Spinal cord (tissue), 10 donors: ENCODE data around the gene SPDL1. TPM values are rescaled to one million over a fixed set of nuclear protein-coding genes. Genes with fewer than 3 reads are reported as not detected.

Source experiments
- DNase-seq, 6 donors: peaks; one replicate each; pipeline versions ENCODE4 v3.0.0 to v3.0.0-alpha.2; 2013 to 2015; ENCODE audit warnings: low spot score in 6 of 6, low read depth in 4 of 6
- H3K27ac ChIP-seq: one replicate; pipeline ENCODE4 v1.5.1; 2013; ENCODE audit warnings: low read depth, low read length, control low read depth
- H3K27me3 ChIP-seq: one replicate; pipeline ENCODE4 v1.6.1; 2013; ENCODE audit warnings: low read length; ENCODE audit not compliant: control insufficient read depth, insufficient read depth
- H3K36me3 ChIP-seq: one replicate; pipeline ENCODE4 v1.6.1; 2013; ENCODE audit warnings: low read length; ENCODE audit not compliant: control insufficient read depth, insufficient read depth
- H3K4me1 ChIP-seq: one replicate; pipeline ENCODE4 v1.6.1; 2013; ENCODE audit warnings: low read length; ENCODE audit not compliant: control insufficient read depth, insufficient read depth
- H3K4me3 ChIP-seq: one replicate; pipeline ENCODE4 v1.5.1; 2013; ENCODE audit warnings: low read depth, low read length, control low read depth
- H3K9me3 ChIP-seq: one replicate; pipeline ENCODE4 v1.6.1; 2013; ENCODE audit warnings: low read length; ENCODE audit not compliant: control insufficient read depth, insufficient read depth
- WGBS: methylation state at CpG from one replicate; pipeline ENCODE4 v1.1.5; 2013; ENCODE audit warnings: missing lambda C conversion rate; ENCODE audit not compliant: insufficient coverage; 5-methylcytosine and 5-hydroxymethylcytosine counted together
- long read RNA-seq, 4 donors: transcript quantifications; one replicate each; lab custom pipeline, GENCODE V29; 2026
- polyA plus RNA-seq, 2 donors: library from polyadenylated mRNA; unstranded; fragments of 120-200 nt; gene quantifications; one replicate each; pipeline ENCODE4 v1.2.1, GENCODE V29; 2013; ENCODE audit not compliant: insufficient read length in 2 of 2
- total RNA-seq, 2 donors: library from RNA; depleted of rRNA in 1 of 2; stranded (reverse); fragments of 120-200 nt in 1 of 2; fragments of >200 nt in 1 of 2; gene quantifications; one replicate each; pipeline versions ENCODE4 v1.2.3 to v1.2.4, GENCODE V29; 2013 to 2014
- donor health status: healthy.

The SPDL1 gene, protein sequence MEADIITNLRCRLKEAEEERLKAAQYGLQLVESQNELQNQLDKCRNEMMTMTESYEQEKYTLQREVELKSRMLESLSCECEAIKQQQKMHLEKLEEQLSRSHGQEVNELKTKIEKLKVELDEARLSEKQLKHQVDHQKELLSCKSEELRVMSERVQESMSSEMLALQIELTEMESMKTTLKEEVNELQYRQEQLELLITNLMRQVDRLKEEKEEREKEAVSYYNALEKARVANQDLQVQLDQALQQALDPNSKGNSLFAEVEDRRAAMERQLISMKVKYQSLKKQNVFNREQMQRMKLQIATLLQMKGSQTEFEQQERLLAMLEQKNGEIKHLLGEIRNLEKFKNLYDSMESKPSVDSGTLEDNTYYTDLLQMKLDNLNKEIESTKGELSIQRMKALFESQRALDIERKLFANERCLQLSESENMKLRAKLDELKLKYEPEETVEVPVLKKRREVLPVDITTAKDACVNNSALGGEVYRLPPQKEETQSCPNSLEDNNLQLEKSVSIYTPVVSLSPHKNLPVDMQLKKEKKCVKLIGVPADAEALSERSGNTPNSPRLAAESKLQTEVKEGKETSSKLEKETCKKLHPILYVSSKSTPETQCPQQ
- total RNA-seq (10 to 100 TPM; 22.8 to 24.0 TPM), polyA plus RNA-seq (10 to 100 TPM; 24.0 to 28.1 TPM)
- long read RNA-seq, donor 1, partial matches to known transcripts = 10 of 12 reads
- long read RNA-seq, donor 1, other reads (novel, unspliced or antisense) = 0 of 12 reads
- long read RNA-seq, donor 2 = 0 reads
- long read RNA-seq, donor 3 = 0 reads
- long read RNA-seq, donor 4, partial matches to known transcripts = 5 of 9 reads
- long read RNA-seq, donor 4, other reads (novel, unspliced or antisense) = 0 of 9 reads

DNA sequence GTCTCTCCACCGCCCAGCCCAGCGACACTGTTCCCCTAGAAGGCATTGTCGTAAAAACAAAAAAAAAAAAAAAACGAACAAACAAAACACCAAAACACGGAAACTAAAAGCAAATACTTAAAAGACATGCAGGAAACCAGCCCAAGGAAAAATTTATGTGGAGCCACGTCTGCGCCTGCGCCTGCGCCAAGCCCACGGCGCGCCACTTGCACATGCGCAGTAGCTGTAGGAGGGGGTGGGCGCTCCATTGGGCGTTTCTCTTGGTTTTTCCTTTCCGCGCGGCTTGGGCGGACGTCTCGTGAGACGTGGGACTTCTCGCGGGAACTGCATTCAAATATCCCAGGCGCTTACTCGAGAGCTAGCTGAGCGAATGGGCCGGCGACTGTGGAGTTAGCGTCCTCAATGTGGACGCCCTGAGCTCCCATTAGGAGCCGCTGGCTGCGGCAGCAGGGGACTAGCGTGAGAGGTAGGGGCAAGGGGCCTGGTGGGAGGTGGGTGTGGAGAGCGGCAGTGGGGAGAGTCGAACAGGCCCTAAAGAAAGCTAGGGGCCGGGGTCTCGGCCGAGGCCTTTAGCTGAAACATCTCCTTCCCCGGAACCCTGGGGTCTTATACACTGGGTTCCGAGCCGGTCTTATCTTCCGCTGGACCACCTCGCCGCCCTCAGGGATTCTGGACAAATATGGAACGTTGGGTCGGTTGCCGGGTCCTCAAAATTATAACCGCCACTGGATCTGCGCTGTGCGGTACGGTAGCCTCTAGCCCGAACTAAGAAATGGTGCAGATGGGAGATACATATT, at the start of gene SPDL1:
Gene SPDL1 (plus strand): TSS at position 350 of the 797 bp plus-strand sequence. CDS start 4,644 bp downstream, outside the sequence.
- 0% methylated on average over 47 of the region's 53 CpGs for WGBS
- no peaks in the 10 kb centered on the region for H3K36me3 ChIP-seq

DNA sequence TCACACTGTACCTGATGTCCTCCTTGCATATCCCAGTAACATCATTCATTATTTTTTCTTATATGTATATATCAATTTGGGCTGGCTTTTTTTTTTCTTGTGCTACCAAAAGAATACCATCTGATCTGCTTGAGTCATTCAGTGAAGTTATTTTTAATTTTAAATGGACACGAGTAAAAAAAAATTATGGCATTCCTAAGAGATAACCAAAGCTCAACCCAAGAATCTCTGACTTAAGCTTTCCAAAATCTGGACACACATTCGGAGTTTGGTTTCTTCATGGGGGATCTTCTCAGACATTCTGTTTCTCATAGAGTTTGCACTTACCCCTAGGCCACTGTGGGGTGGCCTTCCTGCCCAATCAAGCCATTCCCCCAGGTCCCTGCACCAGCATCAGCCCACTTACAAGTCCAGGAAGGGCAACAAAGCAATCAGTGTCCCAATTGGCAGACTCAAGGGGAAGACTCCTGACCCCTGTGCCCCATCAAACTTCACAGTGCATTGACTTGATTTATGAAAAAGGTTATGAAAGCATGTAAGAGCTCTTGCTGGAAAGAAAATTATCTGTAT, 49.2 kb upstream of the SPDL1 start:
- no peak overlapping the region for H3K4me3 ChIP-seq
- no peaks in the 10 kb centered on the region for H3K4me1 ChIP-seq
- no peaks in the 10 kb centered on the region for H3K27me3 ChIP-seq
- no peak overlapping the region for H3K27ac ChIP-seq
- no peak for DNase-seq
- peaks cover 1% of the 10 kb centered on the region for H3K9me3 ChIP-seq
- no peaks in the 10 kb centered on the region for H3K36me3 ChIP-seq
- 82% methylated on average over 1 of the region's 2 CpGs for WGBS

More for the DNA sequence above, at the start of gene SPDL1:
- peak; percentile 94 to 99 (median 95) for DNase-seq
- Histone ChIP-seq H3K9me3 (no peaks in the 10 kb centered on the region), H3K27ac (peak within 1 kb of the TSS; percentile 72), H3K4me1 (peaks cover 5% of the 10 kb centered on the region), H3K4me3 (peak within 1 kb of the TSS; percentile 69), H3K27me3 (no peaks in the 10 kb centered on the region)

- H3K36me3 ChIP-seq = no peaks in the 10 kb centered on the region
- DNase-seq = peak in 1 of 6 donors; percentile 14
- H3K9me3 ChIP-seq = peaks cover 1% of the 10 kb centered on the region
- no peak overlapping the region for H3K27ac ChIP-seq
- H3K4me1 ChIP-seq = no peaks in the 10 kb centered on the region
- H3K4me3 ChIP-seq = no peak overlapping the region
- H3K27me3 ChIP-seq = no peaks in the 10 kb centered on the region
These were observed 48.6 kb upstream of the SPDL1 start for GRCh38 chr5:169534939-169535338.

DNA sequence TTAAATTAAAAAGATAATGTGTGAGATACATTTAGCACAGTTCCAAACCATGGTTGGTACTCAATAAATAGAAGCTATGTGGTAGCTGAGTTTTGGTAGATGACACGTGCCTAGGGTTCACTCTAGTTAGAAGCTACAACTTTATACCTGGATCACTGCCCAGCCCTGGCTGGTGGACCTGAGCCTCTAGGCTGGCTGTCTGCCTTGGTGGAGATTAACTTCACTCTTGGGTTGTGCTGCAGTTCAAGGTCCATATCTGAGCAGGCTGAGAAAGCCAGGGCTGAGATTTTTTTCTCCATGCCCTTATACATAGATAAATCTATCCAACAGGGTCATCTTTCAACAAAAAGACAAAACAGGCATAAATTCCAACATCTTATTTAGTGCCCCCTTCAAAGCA, 44.6 kb upstream of the SPDL1 start:
- Histone ChIP-seq H3K4me1 (no peaks in the 10 kb centered on the region), H3K36me3 (no peaks in the 10 kb centered on the region), H3K4me3 (no peak overlapping the region), H3K27me3 (no peaks in the 10 kb centered on the region), H3K9me3 (peaks cover 5% of the 10 kb centered on the region), H3K27ac (no peak overlapping the region)
- DNase-seq = no peak
- no CpG with 5 or more reads among the region's 1 CpG for WGBS

DNA sequence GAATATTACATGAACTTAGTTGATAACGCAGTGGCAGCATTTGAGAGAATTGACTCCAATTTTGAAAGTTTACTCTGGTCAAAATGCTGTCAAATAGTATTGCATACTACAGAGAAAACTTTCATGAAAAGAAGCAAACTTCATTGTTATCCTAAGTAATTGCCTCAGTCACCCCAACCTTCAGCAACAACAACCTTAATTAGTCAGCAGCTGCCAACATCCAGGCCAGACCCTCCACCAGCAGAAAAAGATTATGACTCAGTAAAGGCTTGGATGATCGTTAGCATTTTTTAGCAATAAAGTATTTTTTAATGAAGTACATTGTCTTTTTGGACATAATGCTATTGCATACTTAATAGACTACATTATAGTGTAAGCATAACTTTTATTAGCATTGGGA, 40.8 kb upstream of the SPDL1 start:
- DNase-seq = no peak
- Histone ChIP-seq H3K27me3 (no peaks in the 10 kb centered on the region), H3K27ac (no peak overlapping the region), H3K36me3 (no peaks in the 10 kb centered on the region), H3K4me3 (no peak overlapping the region), H3K4me1 (no peaks in the 10 kb centered on the region), H3K9me3 (peaks cover 4% of the 10 kb centered on the region)
- WGBS = no CpG with 5 or more reads among the region's 2 CpGs

DNA sequence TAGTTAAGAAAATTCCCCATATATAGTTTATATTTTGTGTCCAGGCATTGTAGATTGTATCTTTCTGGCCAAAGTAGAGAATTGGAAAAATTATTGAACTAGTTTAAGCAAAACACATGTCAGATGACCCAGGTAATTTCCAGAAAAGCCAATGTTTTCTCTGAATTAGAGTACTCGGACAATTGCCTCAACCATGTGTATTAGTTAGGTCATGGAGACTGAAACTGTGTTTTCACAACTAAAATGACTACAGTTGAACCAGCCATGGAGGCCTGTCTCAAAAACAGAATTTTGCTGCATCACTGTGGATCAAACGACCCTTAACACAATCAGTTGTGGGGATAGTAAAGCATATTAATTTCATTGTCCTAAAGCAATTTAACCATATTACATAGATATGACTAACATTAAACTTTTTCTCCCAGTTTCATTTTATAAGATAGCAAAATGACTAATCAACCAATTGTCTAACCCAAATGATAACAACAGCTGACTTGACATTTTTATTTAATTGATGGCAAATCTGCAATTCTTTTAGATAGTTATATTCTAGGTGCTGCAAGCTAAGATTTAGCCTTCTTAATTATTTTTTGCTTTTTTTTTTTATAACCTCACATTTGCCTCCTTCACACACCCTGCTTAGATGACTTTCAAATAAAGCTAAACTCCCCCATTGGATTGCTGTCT, 39.2 kb upstream of the SPDL1 start:
- Histone ChIP-seq H3K4me3 (no peak overlapping the region), H3K27ac (no peak overlapping the region), H3K9me3 (peaks cover 4% of the 10 kb centered on the region), H3K27me3 (no peaks in the 10 kb centered on the region), H3K36me3 (no peaks in the 10 kb centered on the region), H3K4me1 (no peaks in the 10 kb centered on the region)
- no peak for DNase-seq
- WGBS = no CpG with 5 or more reads among the region's 2 CpGs

GRCh38 chr5:169545762-169546161, 37.8 kb upstream of the SPDL1 start:
- no peaks in the 10 kb centered on the region for H3K4me1 ChIP-seq
- no peaks in the 10 kb centered on the region for H3K27me3 ChIP-seq
- no peak overlapping the region for H3K4me3 ChIP-seq
- H3K27ac ChIP-seq = no peak overlapping the region
- DNase-seq = no peak
- H3K9me3 ChIP-seq = peaks cover 4% of the 10 kb centered on the region
- H3K36me3 ChIP-seq = no peaks in the 10 kb centered on the region
- WGBS = no CpG with 5 or more reads among the region's 1 CpG

GRCh38 chr5:169546346-169546745, 37.2 kb upstream of the SPDL1 start:
- Histone ChIP-seq H3K27ac (no peak overlapping the region), H3K4me3 (no peak overlapping the region), H3K4me1 (no peaks in the 10 kb centered on the region), H3K9me3 (peaks cover 4% of the 10 kb centered on the region), H3K36me3 (no peaks in the 10 kb centered on the region), H3K27me3 (no peaks in the 10 kb centered on the region)
- no peak for DNase-seq
- WGBS = no CpG with 5 or more reads among the region's 3 CpGs

DNA sequence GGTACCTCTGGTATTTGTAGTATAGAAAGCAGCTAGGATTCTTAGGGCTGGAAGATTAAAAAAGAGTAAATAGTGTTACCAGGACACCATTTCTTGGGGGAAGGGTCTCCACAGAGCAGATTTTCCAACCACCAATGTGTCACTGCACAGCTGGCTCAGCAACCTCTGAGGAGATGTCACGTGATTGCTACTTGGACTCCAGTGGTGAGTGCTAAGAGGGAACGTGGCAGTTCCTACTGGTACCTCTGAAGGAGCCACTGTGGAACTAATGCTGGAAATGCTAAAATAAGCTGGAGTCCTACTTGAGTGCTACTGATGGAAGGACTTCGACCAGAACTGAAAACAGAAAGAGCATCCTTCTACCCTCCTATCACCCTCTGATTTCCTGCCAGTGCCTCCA, 36.1 kb upstream of the SPDL1 start:
- Histone ChIP-seq H3K27ac (no peak overlapping the region), H3K36me3 (no peaks in the 10 kb centered on the region), H3K27me3 (no peaks in the 10 kb centered on the region), H3K4me3 (no peak overlapping the region), H3K9me3 (no peaks in the 10 kb centered on the region), H3K4me1 (no peaks in the 10 kb centered on the region)
- 44% methylated on average over 3 of the region's 3 CpGs for WGBS
- no peak for DNase-seq
